SH-SY5Y (cell line): ENCODE measurements around the gene PCDHA12.

Experiments used
- GATA2 ChIP-seq: IDR thresholded peaks from 2 replicates; pipeline ENCODE4 v1.6.1; 2011; ENCODE audit warnings: mild to moderate bottlenecking, low read depth, low read length
- GATA3 ChIP-seq: IDR thresholded peaks from 2 replicates; pipeline ENCODE4 v1.6.1; 2011; ENCODE audit warnings: low read depth, mild to moderate bottlenecking, low read length, moderate library complexity

- TF ChIP-seq GATA3 (no peak), GATA2 (no peak)
Observed at GRCh38 chr5:140828362-140828737, 46.8 kb upstream of the PCDHA12 start.
